Trophoblast cell (in vitro differentiated cells and primary cell): Measurements from ENCODE around the gene MEIOB.

Source experiments
- DNase-seq, 2 donors: peaks; one replicate each; pipeline ENCODE4 v3.0.0-alpha.2; 2016
- H2AFZ ChIP-seq: 2 replicates; pipeline ENCODE4 v1.6.1; 2013; ENCODE audit warnings: low read length, moderate library complexity, mild to moderate bottlenecking; ENCODE audit not compliant: insufficient read depth, poor library complexity
- H2AK5ac ChIP-seq: 2 replicates; pipeline ENCODE4 v1.6.1; 2013; ENCODE audit warnings: mild to moderate bottlenecking, low read length
- H2BK120ac ChIP-seq: 2 replicates; pipeline ENCODE4 v1.6.1; 2013; ENCODE audit warnings: low read length, mild to moderate bottlenecking, moderate library complexity; ENCODE audit not compliant: insufficient read depth, poor library complexity
- H2BK12ac ChIP-seq: 2 replicates; pipeline ENCODE4 v1.6.1; 2013; ENCODE audit warnings: mild to moderate bottlenecking, low read length, moderate library complexity
- H2BK5ac ChIP-seq: 2 replicates; pipeline ENCODE4 v1.6.1; 2013; ENCODE audit warnings: low read length, low read depth, moderate library complexity, mild to moderate bottlenecking; ENCODE audit not compliant: poor library complexity
- H3K14ac ChIP-seq: 2 replicates; pipeline ENCODE4 v1.6.1; 2013; ENCODE audit warnings: mild to moderate bottlenecking, low read length
- H3K18ac ChIP-seq: 2 replicates; pipeline ENCODE4 v1.6.1; 2013; ENCODE audit warnings: mild to moderate bottlenecking, low read length
- H3K23ac ChIP-seq: 2 replicates; pipeline ENCODE4 v1.6.1; 2013; ENCODE audit warnings: low read length
- H3K27ac ChIP-seq: 2 replicates; pipeline ENCODE4 v1.5.1; 2013; ENCODE audit warnings: low read depth, mild to moderate bottlenecking, inconsistent platforms, low read length, moderate library complexity
- H3K27me3 ChIP-seq: 2 replicates; pipeline ENCODE4 v1.6.1; 2013; ENCODE audit warnings: inconsistent platforms, mild to moderate bottlenecking, low read length, moderate library complexity; ENCODE audit not compliant: insufficient read depth
- H3K36me3 ChIP-seq, 2 experiments: 1 replicate in 1 of 2; 2 replicates in 1 of 2; pipeline ENCODE4 v1.6.1; 2013; ENCODE audit warnings: low read length in 2 of 2, mild to moderate bottlenecking in 2 of 2, moderate library complexity in 1 of 2; ENCODE audit not compliant: insufficient read depth in 2 of 2, control insufficient read depth in 1 of 2
- H3K4ac ChIP-seq: 2 replicates; pipeline ENCODE4 v1.6.1; 2013; ENCODE audit warnings: low read depth, mild to moderate bottlenecking, low read length, moderate library complexity
- H3K4me1 ChIP-seq, 2 experiments: 1 replicate in 1 of 2; 2 replicates in 1 of 2; pipeline ENCODE4 v1.6.1; 2013; ENCODE audit warnings: low read length in 2 of 2, mild to moderate bottlenecking in 2 of 2, moderate library complexity in 1 of 2; ENCODE audit not compliant: insufficient read depth in 2 of 2, control insufficient read depth in 1 of 2
- H3K4me2 ChIP-seq: 2 replicates; pipeline ENCODE4 v1.6.1; 2013; ENCODE audit warnings: inconsistent platforms, mild to moderate bottlenecking, low read length, moderate library complexity
- H3K4me3 ChIP-seq: 2 replicates; pipeline ENCODE4 v1.5.1; 2013; ENCODE audit warnings: mild to moderate bottlenecking, low read depth, low read length, inconsistent platforms
- H3K79me1 ChIP-seq: one replicate; pipeline ENCODE4 v1.6.1; 2013; ENCODE audit warnings: low read length
- H3K79me2 ChIP-seq: 2 replicates; pipeline ENCODE4 v1.6.1; 2013; ENCODE audit warnings: low read length, mild to moderate bottlenecking; ENCODE audit not compliant: control insufficient read depth, insufficient read depth, poor library complexity
- H3K9ac ChIP-seq: 2 replicates; pipeline ENCODE4 v1.6.1; 2013; ENCODE audit warnings: mild to moderate bottlenecking, low read length
- H3K9me3 ChIP-seq: 2 replicates; pipeline ENCODE4 v1.6.1; 2013; ENCODE audit warnings: low read depth, mild to moderate bottlenecking, control low read depth, inconsistent platforms, low read length; ENCODE audit not compliant: insufficient read depth
- H4K12ac ChIP-seq: 2 replicates; pipeline ENCODE4 v1.6.1; 2013; ENCODE audit warnings: low read depth, mild to moderate bottlenecking, low read length, moderate library complexity
- H4K8ac ChIP-seq: 2 replicates; pipeline ENCODE4 v1.6.1; 2013; ENCODE audit warnings: low read depth, mild to moderate bottlenecking, low read length, moderate library complexity
- H4K91ac ChIP-seq: one replicate; pipeline ENCODE4 v1.6.1; 2013; ENCODE audit warnings: low read depth, mild to moderate bottlenecking, low read length, moderate library complexity
- WGBS: extraction: QIAGEN DNeasy Blood & Tissue Kit; methylation state at CpG from one replicate; pipeline ENCODE4 v1.1.7; 2013; ENCODE audit warnings: missing lambda C conversion rate; ENCODE audit not compliant: insufficient read length, insufficient coverage; ENCODE audit errors: extremely low coverage; 5-methylcytosine and 5-hydroxymethylcytosine counted together

MEIOB gene

GRCh38 chr16:1862394-1862793 lies 9.6 kb downstream of the MEIOB start:
- Histone ChIP-seq H3K4me1 (no peaks in the 10 kb centered on the region), H3K4me2 (no peak overlapping the region), H3K9me3 (no peaks in the 10 kb centered on the region), H3K18ac (no peak overlapping the region), H2BK120ac (no peak overlapping the region), H3K79me1 (no peaks in the 10 kb centered on the region), H2AFZ (no peak overlapping the region), H4K8ac (no peak overlapping the region), H3K4me3 (no peak overlapping the region), H3K27me3 (peaks cover 6% of the 10 kb centered on the region), H3K4ac (no peak overlapping the region), H3K14ac (no peak overlapping the region), H4K91ac (no peak overlapping the region), H4K12ac (no peak overlapping the region), H2BK5ac (no peak overlapping the region), H3K79me2 (no peaks in the 10 kb centered on the region), H2BK12ac (no peak overlapping the region), H3K27ac (no peak overlapping the region), H2AK5ac (no peak overlapping the region), H3K9ac (no peak overlapping the region), H3K23ac (no peak overlapping the region), H3K36me3 (no peaks in the 10 kb centered on the region)
- no peak for DNase-seq
- no CpG with 5 or more reads among the region's 9 CpGs for WGBS

GRCh38 chr16:1861730-1862129 lies 10.2 kb downstream of the MEIOB start:
- H3K27ac ChIP-seq, result no peak overlapping the region
- no peak overlapping the region for H2BK12ac ChIP-seq
- H2BK5ac ChIP-seq, result no peak overlapping the region
- no peaks in the 10 kb centered on the region for H3K4me1 ChIP-seq
- no peak overlapping the region for H3K4me3 ChIP-seq
- H3K27me3 ChIP-seq, result peaks cover 6% of the 10 kb centered on the region
- H3K36me3 ChIP-seq, result no peaks in the 10 kb centered on the region
- H3K23ac ChIP-seq, result no peak overlapping the region
- no peak overlapping the region for H3K4ac ChIP-seq
- no peaks in the 10 kb centered on the region for H3K79me2 ChIP-seq
- no peak overlapping the region for H4K12ac ChIP-seq
- H3K4me2 ChIP-seq, result no peak overlapping the region
- H3K9me3 ChIP-seq, result no peaks in the 10 kb centered on the region
- no peak for DNase-seq
- no peak overlapping the region for H3K9ac ChIP-seq
- H3K14ac ChIP-seq, result no peak overlapping the region
- no peak overlapping the region for H4K91ac ChIP-seq
- H2BK120ac ChIP-seq, result no peak overlapping the region
- H4K8ac ChIP-seq, result no peak overlapping the region
- H3K79me1 ChIP-seq, result no peaks in the 10 kb centered on the region
- H2AFZ ChIP-seq, result no peak overlapping the region
- no CpG with 5 or more reads among the region's 5 CpGs for WGBS
- no peak overlapping the region for H3K18ac ChIP-seq
- H2AK5ac ChIP-seq, result no peak overlapping the region

- Histone ChIP-seq H3K23ac (no peak overlapping the region), H3K14ac (no peak overlapping the region), H2BK12ac (no peak overlapping the region), H3K4ac (no peak overlapping the region), H3K27me3 (peaks cover 6% of the 10 kb centered on the region), H3K9ac (no peak overlapping the region), H2AFZ (no peak overlapping the region), H3K4me3 (no peak overlapping the region), H3K79me2 (no peaks in the 10 kb centered on the region), H2AK5ac (no peak overlapping the region), H3K36me3 (no peaks in the 10 kb centered on the region), H4K91ac (no peak overlapping the region), H2BK5ac (no peak overlapping the region), H3K79me1 (no peaks in the 10 kb centered on the region), H4K8ac (no peak overlapping the region), H2BK120ac (no peak overlapping the region), H3K4me1 (no peaks in the 10 kb centered on the region), H4K12ac (no peak overlapping the region), H3K27ac (no peak overlapping the region), H3K9me3 (no peaks in the 10 kb centered on the region), H3K4me2 (no peak overlapping the region), H3K18ac (no peak overlapping the region)
- no peak for DNase-seq
- WGBS, result no CpG with 5 or more reads among the region's 8 CpGs
Measured at GRCh38 chr16:1859650-1860049, 12.3 kb downstream of the MEIOB start.

- H3K4ac ChIP-seq, result no peak overlapping the region
- no peak overlapping the region for H3K18ac ChIP-seq
- no peak overlapping the region for H4K91ac ChIP-seq
- no peak overlapping the region for H3K4me2 ChIP-seq
- no peak overlapping the region for H2AK5ac ChIP-seq
- H3K4me3 ChIP-seq, result no peak overlapping the region
- no peaks in the 10 kb centered on the region for H3K79me1 ChIP-seq
- H2BK120ac ChIP-seq, result no peak overlapping the region
- H3K9ac ChIP-seq, result no peak overlapping the region
- no peak overlapping the region for H2AFZ ChIP-seq
- H3K4me1 ChIP-seq, result no peaks in the 10 kb centered on the region
- H3K23ac ChIP-seq, result no peak overlapping the region
- H2BK5ac ChIP-seq, result no peak overlapping the region
- no peaks in the 10 kb centered on the region for H3K36me3 ChIP-seq
- H3K27ac ChIP-seq, result no peak overlapping the region
- no peak overlapping the region for H4K8ac ChIP-seq
- no peak for DNase-seq
- H3K79me2 ChIP-seq, result no peaks in the 10 kb centered on the region
- no peak overlapping the region for H4K12ac ChIP-seq
- H3K9me3 ChIP-seq, result no peaks in the 10 kb centered on the region
- H3K27me3 ChIP-seq, result peaks cover 6% of the 10 kb centered on the region
- H3K14ac ChIP-seq, result no peak overlapping the region
- no CpG with 5 or more reads among the region's 8 CpGs for WGBS
- H2BK12ac ChIP-seq, result no peak overlapping the region
Measured at GRCh38 chr16:1858189-1858865, 13.6 kb downstream of the MEIOB start.
